ENCODE measurements around the gene HHLA2.

Gene HHLA2

DNA sequence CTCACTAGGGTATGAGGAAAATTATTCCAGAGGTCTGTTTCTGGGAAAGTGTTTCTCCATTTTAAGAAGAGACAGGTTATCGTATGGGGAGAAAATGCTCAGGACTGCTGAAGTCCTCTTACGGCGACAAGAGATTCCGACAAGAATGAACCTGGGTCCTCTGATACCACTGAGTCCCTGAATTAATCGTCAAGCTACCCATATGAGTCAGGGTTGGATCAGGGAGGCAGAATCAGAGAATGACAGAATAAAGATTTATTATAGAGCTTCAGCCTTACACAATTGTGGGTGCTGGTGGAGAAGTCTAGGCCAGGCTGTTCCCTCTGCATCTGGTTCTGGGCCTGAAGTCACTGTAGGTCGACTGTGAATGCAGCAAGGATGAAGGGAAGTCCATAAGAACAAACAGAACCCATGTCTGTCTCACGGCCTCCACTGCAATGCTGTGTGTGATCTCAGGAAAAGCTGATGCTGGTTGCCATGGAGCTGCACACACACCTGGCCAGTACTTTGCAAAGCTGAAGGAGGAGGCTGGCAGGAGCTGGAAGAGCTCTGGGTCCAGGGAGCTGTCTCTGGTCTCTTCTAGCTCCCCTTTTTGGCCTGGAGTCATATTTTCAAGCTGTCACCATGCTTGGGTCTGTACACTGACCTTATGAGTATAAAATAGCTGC lies 83.9 kb downstream of the HHLA2 start:
- no peak for DNase-seq
- in situ Hi-C loops (cut with HindIII; ENCODE audit: low pct_ligation_motif_present, low pct_unique_long_range_greater_than_20kb, low sequenced_read_pairs), result no loop called here

DNA sequence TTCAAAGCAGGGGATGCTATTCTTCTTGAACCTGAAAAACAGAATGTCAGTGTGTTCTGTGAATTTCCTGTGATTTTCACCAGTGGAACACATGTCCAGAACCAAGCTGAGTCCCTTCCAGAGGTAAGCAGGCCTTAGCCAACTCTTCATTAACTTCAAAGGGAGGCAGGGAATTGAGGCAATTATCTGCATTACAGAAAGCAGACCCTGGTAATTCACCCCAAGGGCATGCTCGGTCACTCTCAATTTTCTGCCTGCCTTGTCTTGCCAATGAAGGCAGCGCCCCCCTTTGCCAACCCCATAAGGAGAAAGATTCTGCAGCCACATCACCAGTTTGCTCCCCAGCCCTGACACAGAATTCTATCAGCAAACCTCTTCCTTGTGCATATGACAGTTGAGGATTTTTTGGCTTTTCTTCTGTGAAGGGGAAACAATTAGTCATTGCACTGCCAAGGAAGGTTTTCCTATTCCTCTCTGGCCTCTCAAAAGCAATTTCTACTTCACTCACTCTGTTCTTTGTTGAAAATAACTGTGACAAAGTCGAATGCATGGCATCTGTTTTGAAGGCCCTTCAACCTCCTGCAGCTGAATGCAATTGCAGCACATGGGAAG lies 85.3 kb downstream of the HHLA2 start:
- in situ Hi-C loops (cut with HindIII; ENCODE audit: low pct_ligation_motif_present, low pct_unique_long_range_greater_than_20kb, low sequenced_read_pairs), result no loop called here
- no peak for DNase-seq

DNA sequence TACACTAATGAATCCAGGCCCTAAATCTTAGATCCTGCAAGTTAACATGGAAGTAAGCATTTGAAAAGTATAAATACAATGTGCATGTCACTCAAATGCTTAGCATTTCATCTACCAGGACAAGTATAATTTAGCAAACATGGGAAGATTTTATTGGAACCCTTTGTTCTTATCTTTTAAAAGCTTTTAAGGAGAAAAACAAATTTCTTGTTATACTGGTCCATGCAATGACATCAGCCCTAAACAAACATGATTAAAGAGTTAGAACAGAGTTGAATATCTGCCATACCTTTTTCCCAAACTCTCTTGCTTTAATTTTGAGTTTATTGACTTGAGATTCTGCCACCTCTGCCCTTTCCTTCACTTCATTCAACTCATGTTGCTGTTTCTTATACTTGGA lies 87.0 kb downstream of the HHLA2 start:
- in situ Hi-C loops (cut with HindIII; ENCODE audit: low pct_ligation_motif_present, low pct_unique_long_range_greater_than_20kb, low sequenced_read_pairs), result no loop called here
- DNase-seq, result no peak

DNA sequence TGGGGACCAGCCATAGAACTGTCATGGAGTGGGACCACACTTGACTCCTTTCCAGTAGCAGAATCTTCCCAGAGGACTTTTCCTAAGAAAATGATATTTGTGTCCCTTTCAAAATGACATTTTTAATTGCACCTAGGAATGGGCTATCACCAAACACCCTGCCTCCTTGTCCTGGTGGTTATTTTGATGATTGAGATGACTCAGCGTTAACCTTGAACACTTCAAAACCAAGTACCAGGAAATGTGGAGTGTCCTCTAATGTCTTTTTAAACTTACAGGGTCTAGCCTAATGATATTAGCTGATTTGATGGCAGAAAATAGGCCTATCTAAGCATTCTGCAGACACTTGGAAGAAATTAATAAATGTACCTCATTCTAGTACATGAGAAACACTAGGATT lies 90.7 kb downstream of the HHLA2 start:
- no peak for DNase-seq
- in situ Hi-C loops (cut with HindIII; ENCODE audit: low pct_ligation_motif_present, low pct_unique_long_range_greater_than_20kb, low sequenced_read_pairs), result no loop called here

DNA sequence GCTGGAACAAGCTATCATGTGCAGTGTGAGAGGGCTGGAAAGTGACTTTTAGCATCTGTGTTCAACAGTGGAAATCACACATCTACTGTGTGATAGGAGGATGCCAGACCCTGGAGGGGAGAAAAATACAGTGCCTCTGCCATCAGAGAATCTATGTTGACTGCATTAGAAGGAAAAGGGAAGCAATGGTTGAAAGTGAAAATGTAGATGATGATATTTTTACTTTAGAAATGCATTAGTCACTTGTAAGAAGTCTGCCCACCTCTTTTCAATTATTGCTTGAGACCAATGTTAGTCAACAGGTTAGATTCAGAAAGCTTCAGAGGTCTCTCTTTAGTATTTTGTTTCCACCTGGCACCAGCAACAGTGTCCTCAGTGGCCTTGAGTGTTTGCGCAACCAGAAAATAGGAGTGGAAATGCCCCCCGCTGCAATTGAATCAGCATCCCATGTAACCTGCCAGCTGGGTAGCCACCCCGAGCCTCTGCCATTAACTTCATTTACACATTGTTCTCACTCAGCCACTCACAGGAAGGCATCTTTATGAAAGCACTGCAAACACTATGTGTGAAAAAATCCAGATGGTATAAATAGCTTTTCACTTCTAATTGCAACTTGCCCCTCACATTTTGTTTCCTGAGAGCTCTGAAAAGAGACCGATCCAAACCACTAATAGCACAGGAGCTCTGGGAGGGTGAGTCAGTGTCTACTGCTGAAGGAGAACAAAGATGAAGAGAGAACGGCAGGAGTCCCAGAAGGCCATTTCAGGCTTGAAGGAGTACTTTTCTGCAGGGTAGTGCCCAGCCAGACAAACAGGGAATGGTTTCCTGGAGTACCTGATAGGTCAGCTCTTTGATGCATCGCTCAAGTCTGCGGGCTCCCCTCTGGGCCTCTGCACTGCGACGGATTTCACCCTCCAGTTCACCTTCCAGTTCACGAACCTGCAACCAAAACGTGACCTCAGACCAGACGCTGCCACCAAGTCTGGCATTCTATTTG lies 92.1 kb downstream of the HHLA2 start:
- DNase-seq, result no peak
- in situ Hi-C loops (cut with HindIII; ENCODE audit: low pct_ligation_motif_present, low pct_unique_long_range_greater_than_20kb, low sequenced_read_pairs), result no loop called here

DNA sequence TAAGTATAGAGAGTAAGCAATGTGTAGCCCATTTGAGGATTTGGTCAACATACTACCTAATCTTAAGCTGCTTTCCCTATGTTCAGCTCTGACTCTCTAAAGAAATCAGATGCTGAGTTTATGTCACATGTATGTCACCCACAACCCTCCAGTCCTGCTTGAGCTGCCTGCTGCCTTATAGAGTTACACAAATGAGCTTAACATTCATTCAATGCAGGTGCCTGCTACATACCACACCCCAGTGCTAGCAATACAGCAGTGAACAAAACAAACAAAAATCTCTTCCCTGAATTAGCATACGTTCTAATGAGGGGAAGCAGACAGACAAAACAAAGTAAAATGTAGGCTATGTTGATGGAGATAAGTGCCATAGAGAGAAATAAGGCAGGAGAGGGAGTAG lies 93.0 kb downstream of the HHLA2 start:
- in situ Hi-C loops (cut with HindIII; ENCODE audit: low pct_ligation_motif_present, low pct_unique_long_range_greater_than_20kb, low sequenced_read_pairs), result no loop called here
- DNase-seq, result no peak

DNA sequence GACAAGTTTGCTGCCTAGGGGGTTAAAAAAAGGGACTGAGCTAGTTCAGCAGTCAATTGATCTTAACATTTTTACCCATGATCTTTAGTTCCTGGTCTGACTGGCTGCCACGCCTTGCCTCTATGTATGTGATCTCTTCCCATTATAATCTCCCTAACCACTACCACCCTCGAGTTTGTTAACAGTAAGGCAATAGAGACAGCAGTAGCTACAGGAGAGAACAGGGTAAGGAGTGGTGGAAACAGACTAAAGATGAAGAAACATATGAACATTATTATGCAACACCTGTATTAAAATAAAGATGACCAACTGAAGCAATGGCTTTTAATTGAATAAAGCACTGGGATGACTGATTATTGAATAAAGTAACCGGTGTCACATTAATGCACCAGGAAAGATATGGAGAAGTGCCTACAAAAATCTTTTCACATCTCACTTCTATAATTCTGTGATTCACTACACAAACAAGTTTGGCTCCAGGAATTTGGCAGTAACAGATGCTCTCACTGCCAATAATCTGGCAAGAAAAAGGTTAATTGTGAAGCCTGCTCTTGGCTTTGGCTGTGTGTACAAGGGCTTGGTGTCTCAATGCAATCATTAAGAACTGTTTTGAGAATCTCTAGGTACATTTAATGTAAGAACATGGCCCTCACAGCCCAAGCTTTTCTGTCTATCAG lies 95.7 kb downstream of the HHLA2 start:
- DNase-seq, result no peak
- in situ Hi-C loops (cut with HindIII; ENCODE audit: low pct_ligation_motif_present, low pct_unique_long_range_greater_than_20kb, low sequenced_read_pairs), result no loop called here

DNA sequence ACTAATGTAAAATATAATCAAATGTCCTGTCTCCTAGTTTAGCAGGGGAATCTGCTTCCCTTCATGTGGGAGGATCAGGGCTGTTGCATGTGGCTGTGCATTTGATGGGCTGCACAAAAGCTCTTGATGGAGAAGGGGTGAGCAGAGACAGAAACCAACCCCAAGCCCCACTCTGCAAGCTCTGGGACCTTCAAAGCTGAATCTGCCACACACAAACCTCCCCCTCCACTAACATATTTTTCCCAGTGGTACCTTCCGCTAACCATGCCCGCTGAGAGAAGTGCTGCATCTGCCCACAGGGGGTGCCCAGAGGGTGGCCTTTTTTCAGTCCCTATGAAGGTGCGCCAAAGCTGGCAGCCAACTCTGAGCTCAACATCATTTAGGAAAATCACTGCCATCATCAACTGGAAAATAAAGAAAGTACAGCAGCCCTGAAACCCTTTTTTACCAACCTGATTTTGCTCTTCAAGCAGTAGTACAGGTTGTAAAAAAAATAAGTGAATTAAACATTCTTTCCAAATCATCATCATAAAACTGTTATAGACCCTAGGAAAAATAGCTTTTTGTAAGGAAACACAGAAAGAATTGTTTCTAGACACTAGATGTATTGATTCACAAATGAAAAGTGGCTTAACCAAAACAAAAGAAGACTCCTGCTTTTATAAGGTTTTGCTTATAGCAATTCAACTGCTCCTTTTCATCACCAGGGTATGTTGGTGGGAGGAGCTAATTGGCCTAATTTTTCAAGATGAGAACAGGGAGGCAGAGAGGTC lies 97.0 kb downstream of the HHLA2 start:
- DNase-seq, result no peak
- in situ Hi-C loops (cut with HindIII; ENCODE audit: low pct_ligation_motif_present, low pct_unique_long_range_greater_than_20kb, low sequenced_read_pairs), result no loop called here

DNA sequence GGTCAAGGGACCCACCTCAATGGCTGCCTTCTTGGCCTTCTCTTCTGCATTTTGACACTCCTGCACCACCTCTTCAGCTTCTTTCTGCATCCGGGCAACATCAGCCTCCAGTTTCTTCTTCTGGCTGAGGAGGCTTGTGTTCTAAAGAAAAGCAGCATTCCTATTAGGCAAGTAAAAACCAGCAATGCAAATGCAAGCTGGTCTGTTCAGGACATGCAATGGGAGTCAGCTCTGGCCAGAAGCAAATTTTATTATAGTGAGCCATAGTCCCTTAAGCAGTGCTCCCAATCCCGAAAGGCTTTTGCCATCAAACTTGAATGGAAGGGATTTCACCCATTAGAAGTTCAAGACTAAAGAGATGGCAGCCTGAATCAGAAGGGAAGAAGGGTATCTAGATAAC lies 97.7 kb downstream of the HHLA2 start:
- in situ Hi-C loops (cut with HindIII; ENCODE audit: low pct_ligation_motif_present, low pct_unique_long_range_greater_than_20kb, low sequenced_read_pairs), result no loop called here

DNA sequence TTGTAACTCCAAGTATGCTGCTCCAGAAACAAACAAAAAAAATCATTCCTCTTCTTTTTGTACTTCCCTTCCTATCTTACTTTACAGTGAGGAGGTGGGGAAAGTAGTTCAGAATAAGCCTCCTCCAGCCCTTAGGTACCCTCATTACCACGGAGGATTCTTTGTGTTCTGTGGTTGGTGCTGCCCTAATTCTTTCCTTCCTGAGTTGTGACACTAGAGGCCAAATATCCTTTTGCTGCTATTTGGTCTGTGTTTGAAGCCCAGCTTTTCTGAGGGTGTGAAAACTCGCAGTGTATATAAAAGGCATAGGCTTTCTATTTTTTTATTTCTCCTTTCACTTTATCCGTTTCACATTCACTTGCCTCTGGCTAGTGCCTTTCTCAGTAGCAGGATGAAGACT lies 98.2 kb downstream of the HHLA2 start:
- DNase-seq, result no peak

More for the DNA sequence above, 97.7 kb downstream of the HHLA2 start:
- no peak for DNase-seq

DNA sequence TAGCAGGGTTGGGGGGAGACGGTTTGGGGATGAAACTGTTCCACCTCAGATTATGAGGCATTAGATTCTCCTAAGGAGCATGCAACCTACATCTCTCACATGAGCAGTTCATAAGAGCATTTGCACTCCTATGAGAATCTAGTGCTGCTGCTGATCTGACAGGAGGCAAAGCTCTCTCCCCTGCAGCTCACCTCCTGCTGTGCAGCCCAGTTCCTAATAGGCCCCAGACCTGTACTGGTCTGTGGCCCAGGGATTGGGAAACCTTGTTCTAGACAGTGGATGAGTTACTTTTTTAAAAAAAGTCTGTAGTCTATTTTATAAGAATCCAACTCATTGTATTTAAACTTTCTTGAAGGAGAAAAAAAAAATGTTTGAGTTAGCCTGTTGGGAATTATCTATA lies 100.0 kb downstream of the HHLA2 start:
- in situ Hi-C loops (cut with HindIII; ENCODE audit: low pct_ligation_motif_present, low pct_unique_long_range_greater_than_20kb, low sequenced_read_pairs), result no loop called here
- DNase-seq, result no peak

More for the DNA sequence above, 98.2 kb downstream of the HHLA2 start:
- in situ Hi-C loops (cut with HindIII; ENCODE audit: low pct_ligation_motif_present, low pct_unique_long_range_greater_than_20kb, low sequenced_read_pairs), result no loop called here

DNA sequence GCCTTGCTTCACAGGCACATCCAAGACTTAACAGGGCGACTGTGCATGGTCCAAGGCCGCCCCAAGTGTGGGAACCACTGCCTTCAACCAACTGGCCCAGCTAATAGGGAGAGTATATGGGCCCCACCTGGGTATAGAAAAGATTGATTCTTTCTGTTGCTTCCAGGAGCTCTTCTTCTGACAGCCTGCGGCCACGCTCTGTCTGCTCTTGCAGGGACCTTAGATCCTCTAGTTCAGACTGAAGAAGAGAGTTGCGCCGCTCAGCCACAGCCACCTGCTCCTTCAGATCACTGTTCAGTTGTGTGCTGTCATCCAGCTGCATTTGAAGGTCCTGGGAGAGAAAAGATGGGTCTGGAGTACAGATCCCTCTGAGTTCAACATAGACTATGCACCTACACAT lies 102.2 kb downstream of the HHLA2 start:
- DNase-seq, result no peak
- in situ Hi-C loops (cut with HindIII; ENCODE audit: low pct_ligation_motif_present, low pct_unique_long_range_greater_than_20kb, low sequenced_read_pairs), result no loop called here

DNA sequence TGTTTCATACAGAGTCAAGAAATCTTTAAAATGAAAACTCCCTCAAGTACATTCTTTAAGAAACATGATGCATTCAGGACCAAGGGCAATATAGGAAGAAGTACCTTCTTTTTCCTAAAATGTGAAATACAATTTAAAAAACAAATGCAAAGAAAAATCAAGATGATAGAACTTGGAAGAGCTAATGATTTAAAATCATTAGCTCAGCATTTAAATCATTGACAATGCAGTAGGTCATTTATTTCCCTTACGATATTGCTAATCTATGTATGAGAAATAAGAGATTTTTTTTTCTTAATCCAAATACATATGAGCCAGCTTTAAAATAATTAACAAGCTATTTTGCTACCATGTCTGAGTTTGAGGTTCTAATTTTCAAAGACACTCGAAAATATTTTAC lies 105.5 kb downstream of the HHLA2 start:
- in situ Hi-C loops (cut with HindIII; ENCODE audit: low pct_ligation_motif_present, low pct_unique_long_range_greater_than_20kb, low sequenced_read_pairs), result no loop called here
- DNase-seq, result no peak

DNA sequence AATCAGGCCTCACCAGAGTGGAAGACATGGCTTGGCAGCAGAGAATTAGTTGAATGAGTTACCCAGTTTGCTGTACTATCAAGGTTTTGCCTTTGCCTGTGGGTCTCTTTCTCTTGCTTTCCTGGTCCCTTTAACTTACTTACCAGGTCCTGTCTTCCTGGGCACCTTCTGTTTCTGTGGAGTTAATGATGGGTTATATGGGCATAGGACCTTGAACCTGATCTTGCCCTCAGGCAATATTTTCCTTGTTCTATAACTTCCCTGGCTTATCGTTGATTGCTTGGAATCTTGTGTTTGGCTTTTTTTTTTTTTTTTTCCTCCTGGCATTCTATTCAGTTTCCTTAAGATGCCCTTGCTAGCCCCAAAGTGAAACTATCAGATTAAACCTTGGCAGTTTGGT lies 106.8 kb downstream of the HHLA2 start:
- DNase-seq, result no peak
- in situ Hi-C loops (cut with HindIII; ENCODE audit: low pct_ligation_motif_present, low pct_unique_long_range_greater_than_20kb, low sequenced_read_pairs), result no loop called here

DNA sequence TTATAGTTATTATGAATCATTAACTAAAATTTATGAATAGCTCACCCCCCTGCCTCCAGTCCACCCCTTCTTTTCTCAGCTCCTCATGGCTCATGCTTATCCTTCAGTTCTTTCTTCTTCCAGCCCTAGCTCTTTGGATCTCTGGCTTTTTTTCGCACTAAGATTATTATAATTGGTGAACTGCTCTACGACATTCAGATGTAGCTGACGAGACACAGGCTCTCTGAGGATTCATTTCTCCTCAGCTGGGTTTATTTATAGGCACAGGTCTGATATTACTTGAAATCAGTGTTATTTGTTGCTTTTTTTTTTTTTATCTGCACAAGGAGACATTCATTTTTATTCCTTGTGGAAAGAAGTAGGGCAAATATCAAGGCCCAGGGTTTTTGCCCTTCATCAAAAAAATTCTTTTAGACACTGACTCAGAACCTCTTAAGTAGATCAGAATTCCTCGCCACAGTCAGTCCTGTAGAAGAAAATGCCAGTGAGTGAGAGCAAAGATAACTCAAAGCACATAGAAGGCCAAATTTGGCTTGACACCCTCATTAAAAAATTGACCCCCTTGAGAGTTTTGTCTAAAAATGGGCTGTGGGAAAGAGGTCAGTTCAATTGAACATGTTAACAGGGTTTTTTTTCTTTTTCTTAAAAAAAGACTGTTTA lies 107.5 kb downstream of the HHLA2 start:
- DNase-seq, result no peak

DNA sequence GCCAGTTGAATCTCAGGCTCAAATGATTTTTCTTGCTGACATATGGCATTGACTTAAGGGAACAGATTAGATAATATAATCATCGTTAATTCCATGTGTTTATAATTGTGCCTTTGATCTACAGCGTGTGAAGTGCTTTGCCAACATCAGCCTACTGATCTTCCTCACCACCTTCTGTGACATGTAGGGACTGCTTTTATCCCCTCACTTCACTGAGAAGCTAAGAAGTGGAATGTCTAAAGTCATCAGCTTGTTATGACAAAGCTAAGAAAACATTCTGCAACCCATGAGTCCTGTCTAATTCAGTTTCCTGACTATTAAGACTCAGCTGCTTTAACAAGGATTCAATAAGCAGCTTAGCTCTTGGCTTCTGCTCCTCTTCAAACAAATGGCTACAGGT lies 108.0 kb downstream of the HHLA2 start:
- in situ Hi-C loops (cut with HindIII; ENCODE audit: low pct_ligation_motif_present, low pct_unique_long_range_greater_than_20kb, low sequenced_read_pairs), result no loop called here
- no peak for DNase-seq

More for the DNA sequence above, 107.5 kb downstream of the HHLA2 start:
- in situ Hi-C loops (cut with HindIII; ENCODE audit: low pct_ligation_motif_present, low pct_unique_long_range_greater_than_20kb, low sequenced_read_pairs), result no loop called here

DNA sequence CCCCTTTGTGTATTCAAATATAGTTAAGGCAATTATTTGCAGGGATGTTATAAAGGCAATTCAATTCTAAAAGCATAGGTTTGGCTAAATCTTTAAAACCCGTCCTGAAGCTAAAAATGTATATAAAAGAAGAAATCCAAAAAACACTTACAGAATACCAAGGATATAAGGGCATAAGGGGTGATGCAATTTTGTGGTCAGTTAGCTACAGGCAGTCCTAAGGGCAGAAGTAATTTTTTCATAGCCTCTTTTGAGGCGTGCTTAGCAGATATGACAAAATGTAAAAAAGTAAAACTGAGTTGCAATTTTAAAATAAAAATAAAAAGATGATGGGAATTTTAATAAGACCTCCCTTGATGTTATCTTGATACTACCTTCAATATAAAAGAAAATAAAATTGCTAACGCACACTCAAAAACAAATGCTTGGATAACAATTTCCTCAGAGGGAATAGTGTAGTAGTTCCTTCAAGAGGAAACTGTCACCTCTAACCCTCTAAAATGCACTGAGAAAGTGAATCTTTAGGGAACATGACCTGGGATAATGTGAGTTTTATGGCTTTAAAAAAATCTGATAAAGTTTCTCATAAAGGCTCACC lies 109.8 kb downstream of the HHLA2 start:
- no peak for DNase-seq
- in situ Hi-C loops (cut with HindIII; ENCODE audit: low pct_ligation_motif_present, low pct_unique_long_range_greater_than_20kb, low sequenced_read_pairs), result no loop called here
